Stimulated activated CD4-positive, alpha-beta T cell treated with anti-CD3 and anti-CD28 coated beads, Interleukin-2, amount 100 ng/mL, for 48 hours (primary cell): Measurements from ENCODE around the gene GRID1.

ENCODE experiments used
- DNase-seq, 2 donors: peaks; one replicate each; pipeline ENCODE4 v3.0.0-alpha.2; 2020

GRID1 gene

GRCh38 chr10:85600026-85600743 lies 766.4 kb downstream of the GRID1 start:
- DNase-seq, result no peak

- DNase-seq, result no peak
These were observed 767.5 kb downstream of the GRID1 start for GRCh38 chr10:85599081-85599480.

- DNase-seq, result no peak
These were observed 767.9 kb downstream of the GRID1 start for GRCh38 chr10:85598646-85599045.

GRCh38 chr10:85597006-85597405 lies 769.6 kb downstream of the GRID1 start:
- DNase-seq, result no peak

GRCh38 chr10:85596389-85596788 lies 770.2 kb downstream of the GRID1 start:
- no peak for DNase-seq

- no peak for DNase-seq
These were observed 772.4 kb downstream of the GRID1 start for GRCh38 chr10:85594239-85594638.

GRCh38 chr10:85593226-85593772 lies 773.3 kb downstream of the GRID1 start:
- DNase-seq, result no peak

- no peak for DNase-seq
These were observed 785.2 kb downstream of the GRID1 start for GRCh38 chr10:85581371-85581770.

GRCh38 chr10:85580585-85580984 lies 786.0 kb downstream of the GRID1 start:
- no peak for DNase-seq

GRCh38 chr10:85578860-85579259 lies 787.7 kb downstream of the GRID1 start:
- DNase-seq, result no peak

- DNase-seq, result no peak
These were observed 791.2 kb downstream of the GRID1 start for GRCh38 chr10:85575441-85575840.

GRCh38 chr10:85570871-85571270 lies 795.7 kb downstream of the GRID1 start:
- no peak for DNase-seq

GRCh38 chr10:85565381-85565780 lies 801.2 kb downstream of the GRID1 start:
- DNase-seq, result no peak

GRCh38 chr10:85558533-85558932 lies 808.1 kb downstream of the GRID1 start:
- DNase-seq, result no peak

GRCh38 chr10:85557706-85558105 lies 808.9 kb downstream of the GRID1 start:
- DNase-seq, result no peak

- no peak for DNase-seq
These were observed 809.5 kb downstream of the GRID1 start for GRCh38 chr10:85557077-85557476.
